Activated T-helper 17 cell treated with anti-CD3 and anti-CD28 coated beads, Interleukin-2, amount 50 U/mL, for 72 hours (primary cell): Measurements from ENCODE around the gene HKDC1. TPM values are rescaled to one million over a fixed set of nuclear protein-coding genes. Genes with fewer than 3 reads are reported as not detected.
"Not testable (repeated sequence)": the region's sequence is repeated elsewhere in the genome, so short reads cannot be mapped to it uniquely, and the experiment has no call there.

ENCODE experiments used
- ATAC-seq: fragments of 150-1000 bp; cut with Tn5 transposase; replicated peaks from 2 replicates; pipeline ENCODE4 v1.10.0; 2021; ENCODE audit warnings: mild to moderate bottlenecking, moderate library complexity
- H3K27ac Mint-ChIP-seq: one replicate; pipeline ENCODE4 v1.8.0; 2022; ENCODE audit warnings: mixed read lengths
- H3K27me3 Mint-ChIP-seq: one replicate; pipeline ENCODE4 v1.8.0; 2022; ENCODE audit warnings: mixed read lengths
- H3K36me3 Mint-ChIP-seq: one replicate; pipeline ENCODE4 v1.8.0; 2022; ENCODE audit warnings: low read depth, mild to moderate bottlenecking, mixed read lengths
- H3K4me1 Mint-ChIP-seq: one replicate; pipeline ENCODE4 v1.8.0; 2022; ENCODE audit warnings: mixed read lengths
- H3K4me3 Mint-ChIP-seq: one replicate; pipeline ENCODE4 v1.8.0; 2022; ENCODE audit warnings: mild to moderate bottlenecking, mixed read lengths
- H3K9me3 Mint-ChIP-seq: one replicate; pipeline ENCODE4 v1.8.0; 2022; ENCODE audit warnings: mixed read lengths
- total RNA-seq, 2 donors: library from RNA; stranded (reverse); gene quantifications; one replicate each; pipeline ENCODE4 v1.2.3, GENCODE V29; 2022

HKDC1 gene
- total RNA-seq, 2 donors from 2014 or later = 0.19 to 0.42 TPM

- no peaks in the 10 kb centered on the region for H3K4me1 Mint-ChIP-seq
- ATAC-seq = no peak
- H3K36me3 Mint-ChIP-seq = no peaks in the 10 kb centered on the region
- no peak overlapping the region for H3K4me3 Mint-ChIP-seq
- H3K27me3 Mint-ChIP-seq = no peaks in the 10 kb centered on the region
- H3K9me3 Mint-ChIP-seq = no peaks in the 10 kb centered on the region
- no peak overlapping the region for H3K27ac Mint-ChIP-seq
Measured at GRCh38 chr10:69242040-69242851, 22.1 kb downstream of the HKDC1 start.

GRCh38 chr10:69242852-69243212 is 22.7 kb downstream of the HKDC1 start:
- H3K27me3 Mint-ChIP-seq = no peaks in the 10 kb centered on the region
- no peak overlapping the region for H3K4me3 Mint-ChIP-seq
- no peak for ATAC-seq
- no peak overlapping the region for H3K27ac Mint-ChIP-seq
- no peaks in the 10 kb centered on the region for H3K4me1 Mint-ChIP-seq
- no peaks in the 10 kb centered on the region for H3K9me3 Mint-ChIP-seq
- H3K36me3 Mint-ChIP-seq = no peaks in the 10 kb centered on the region

GRCh38 chr10:69243817-69244216 is 23.7 kb downstream of the HKDC1 start:
- Mint-ChIP-seq H3K4me1 (no peaks in the 10 kb centered on the region), H3K9me3 (no peaks in the 10 kb centered on the region), H3K27me3 (no peaks in the 10 kb centered on the region), H3K36me3 (no peaks in the 10 kb centered on the region), H3K27ac (no peak overlapping the region), H3K4me3 (no peak overlapping the region)
- ATAC-seq = no peak

GRCh38 chr10:69246036-69246435 is 25.9 kb downstream of the HKDC1 start:
- Mint-ChIP-seq H3K36me3 (peaks cover 6% of the 10 kb centered on the region), H3K9me3 (no peaks in the 10 kb centered on the region), H3K27ac (no peak overlapping the region), H3K4me1 (no peaks in the 10 kb centered on the region), H3K27me3 (no peaks in the 10 kb centered on the region), H3K4me3 (no peak overlapping the region)
- ATAC-seq = no peak

- H3K9me3 Mint-ChIP-seq = no peaks in the 10 kb centered on the region
- no peaks in the 10 kb centered on the region for H3K4me1 Mint-ChIP-seq
- no peak overlapping the region for H3K4me3 Mint-ChIP-seq
- ATAC-seq = no peak
- no peak overlapping the region for H3K27ac Mint-ChIP-seq
- no peaks in the 10 kb centered on the region for H3K27me3 Mint-ChIP-seq
- H3K36me3 Mint-ChIP-seq = peaks cover 6% of the 10 kb centered on the region
Measured at GRCh38 chr10:69246581-69247312, 26.6 kb downstream of the HKDC1 start.

- peaks cover 6% of the 10 kb centered on the region for H3K36me3 Mint-ChIP-seq
- H3K9me3 Mint-ChIP-seq = no peaks in the 10 kb centered on the region
- no peaks in the 10 kb centered on the region for H3K27me3 Mint-ChIP-seq
- ATAC-seq = no peak
- H3K27ac Mint-ChIP-seq = no peak overlapping the region
- H3K4me1 Mint-ChIP-seq = no peaks in the 10 kb centered on the region
- no peak overlapping the region for H3K4me3 Mint-ChIP-seq
Measured at GRCh38 chr10:69247313-69247710, 27.2 kb downstream of the HKDC1 start.

GRCh38 chr10:69248117-69248730 is 28.1 kb downstream of the HKDC1 start:
- H3K27ac Mint-ChIP-seq = no peak overlapping the region
- no peak overlapping the region for H3K4me3 Mint-ChIP-seq
- H3K27me3 Mint-ChIP-seq = no peaks in the 10 kb centered on the region
- peaks cover 6% of the 10 kb centered on the region for H3K36me3 Mint-ChIP-seq
- no peaks in the 10 kb centered on the region for H3K9me3 Mint-ChIP-seq
- ATAC-seq = no peak
- H3K4me1 Mint-ChIP-seq = no peaks in the 10 kb centered on the region

- H3K4me3 Mint-ChIP-seq = no peak overlapping the region
- peaks cover 6% of the 10 kb centered on the region for H3K36me3 Mint-ChIP-seq
- no peak overlapping the region for H3K27ac Mint-ChIP-seq
- H3K4me1 Mint-ChIP-seq = no peaks in the 10 kb centered on the region
- H3K27me3 Mint-ChIP-seq = no peaks in the 10 kb centered on the region
- no peak for ATAC-seq
- no peaks in the 10 kb centered on the region for H3K9me3 Mint-ChIP-seq
Measured at GRCh38 chr10:69250041-69250440, 29.9 kb downstream of the HKDC1 start.

- not testable (repeated sequence) for H3K9me3 Mint-ChIP-seq, H3K27ac Mint-ChIP-seq, H3K36me3 Mint-ChIP-seq, H3K4me3 Mint-ChIP-seq, H3K4me1 Mint-ChIP-seq, ATAC-seq, H3K27me3 Mint-ChIP-seq
Measured at GRCh38 chr10:69251417-69251816, 31.3 kb downstream of the HKDC1 start.

GRCh38 chr10:69253171-69253570 is 33.0 kb downstream of the HKDC1 start:
- H3K4me1 Mint-ChIP-seq = no peaks in the 10 kb centered on the region
- ATAC-seq = no peak
- no peak overlapping the region for H3K4me3 Mint-ChIP-seq
- no peak overlapping the region for H3K27ac Mint-ChIP-seq
- H3K36me3 Mint-ChIP-seq = peaks cover 11% of the 10 kb centered on the region
- H3K9me3 Mint-ChIP-seq = no peaks in the 10 kb centered on the region
- H3K27me3 Mint-ChIP-seq = no peaks in the 10 kb centered on the region

GRCh38 chr10:69254877-69255276 is 34.7 kb downstream of the HKDC1 start:
- Mint-ChIP-seq H3K9me3 (no peaks in the 10 kb centered on the region), H3K27me3 (no peaks in the 10 kb centered on the region), H3K36me3 (peaks cover 11% of the 10 kb centered on the region), H3K27ac (no peak overlapping the region), H3K4me3 (no peak overlapping the region), H3K4me1 (no peaks in the 10 kb centered on the region)
- no peak for ATAC-seq

- no peak for ATAC-seq
- Mint-ChIP-seq H3K4me3 (no peak overlapping the region), H3K27ac (no peak overlapping the region), H3K4me1 (peaks cover 5% of the 10 kb centered on the region), H3K9me3 (no peaks in the 10 kb centered on the region), H3K27me3 (no peaks in the 10 kb centered on the region), H3K36me3 (peaks cover 5% of the 10 kb centered on the region)
Measured at GRCh38 chr10:69259547-69260243, 39.6 kb downstream of the HKDC1 start.

- H3K36me3 Mint-ChIP-seq = peaks cover 5% of the 10 kb centered on the region
- H3K4me3 Mint-ChIP-seq = no peak overlapping the region
- no peaks in the 10 kb centered on the region for H3K9me3 Mint-ChIP-seq
- H3K27me3 Mint-ChIP-seq = no peaks in the 10 kb centered on the region
- peaks cover 5% of the 10 kb centered on the region for H3K4me1 Mint-ChIP-seq
- no peak for ATAC-seq
- no peak overlapping the region for H3K27ac Mint-ChIP-seq
Measured at GRCh38 chr10:69261184-69261583, 41.1 kb downstream of the HKDC1 start.

GRCh38 chr10:69262292-69262751 is 42.2 kb downstream of the HKDC1 start:
- peak; percentile 91 for ATAC-seq
- H3K36me3 Mint-ChIP-seq = peaks cover 5% of the 10 kb centered on the region
- peak overlapping the region; percentile 18 for H3K4me3 Mint-ChIP-seq
- H3K27ac Mint-ChIP-seq = peak overlapping the region; percentile 15
- peaks cover 5% of the 10 kb centered on the region for H3K4me1 Mint-ChIP-seq
- no peaks in the 10 kb centered on the region for H3K27me3 Mint-ChIP-seq
- no peaks in the 10 kb centered on the region for H3K9me3 Mint-ChIP-seq
